Measurements from ENCODE around the gene RNF34.

DNA sequence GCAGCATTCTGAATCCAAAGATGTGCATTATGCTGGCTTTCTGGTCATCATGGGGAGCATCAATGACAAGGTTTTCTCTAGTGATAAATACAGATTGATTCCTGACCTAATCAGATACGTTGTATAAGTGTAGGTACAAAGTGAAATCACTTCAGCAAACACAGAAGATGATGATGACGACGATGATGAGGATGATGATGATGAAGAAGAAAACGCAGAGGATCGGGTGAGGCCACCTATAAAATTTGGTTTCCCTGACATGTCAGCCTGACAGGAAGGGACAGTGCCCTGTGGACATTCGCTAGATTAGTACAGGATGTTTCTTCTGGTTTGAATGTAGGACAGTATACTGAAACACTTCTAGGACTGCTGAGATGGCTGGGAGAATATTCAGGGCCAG is 20.2 kb downstream of the RNF34 start:
- TF ChIP-seq, protein P1, sequence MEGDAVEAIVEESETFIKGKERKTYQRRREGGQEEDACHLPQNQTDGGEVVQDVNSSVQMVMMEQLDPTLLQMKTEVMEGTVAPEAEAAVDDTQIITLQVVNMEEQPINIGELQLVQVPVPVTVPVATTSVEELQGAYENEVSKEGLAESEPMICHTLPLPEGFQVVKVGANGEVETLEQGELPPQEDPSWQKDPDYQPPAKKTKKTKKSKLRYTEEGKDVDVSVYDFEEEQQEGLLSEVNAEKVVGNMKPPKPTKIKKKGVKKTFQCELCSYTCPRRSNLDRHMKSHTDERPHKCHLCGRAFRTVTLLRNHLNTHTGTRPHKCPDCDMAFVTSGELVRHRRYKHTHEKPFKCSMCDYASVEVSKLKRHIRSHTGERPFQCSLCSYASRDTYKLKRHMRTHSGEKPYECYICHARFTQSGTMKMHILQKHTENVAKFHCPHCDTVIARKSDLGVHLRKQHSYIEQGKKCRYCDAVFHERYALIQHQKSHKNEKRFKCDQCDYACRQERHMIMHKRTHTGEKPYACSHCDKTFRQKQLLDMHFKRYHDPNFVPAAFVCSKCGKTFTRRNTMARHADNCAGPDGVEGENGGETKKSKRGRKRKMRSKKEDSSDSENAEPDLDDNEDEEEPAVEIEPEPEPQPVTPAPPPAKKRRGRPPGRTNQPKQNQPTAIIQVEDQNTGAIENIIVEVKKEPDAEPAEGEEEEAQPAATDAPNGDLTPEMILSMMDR (IDR thresholded peaks at IDR 0.05; ENCODE audit: low read depth, low read length) = no peak
- no peak for TF ChIP-seq POLR2A (IDR thresholded peaks at IDR 0.05; ENCODE audit: extremely low read depth, insufficient read length)
- TF ChIP-seq, protein P2, sequence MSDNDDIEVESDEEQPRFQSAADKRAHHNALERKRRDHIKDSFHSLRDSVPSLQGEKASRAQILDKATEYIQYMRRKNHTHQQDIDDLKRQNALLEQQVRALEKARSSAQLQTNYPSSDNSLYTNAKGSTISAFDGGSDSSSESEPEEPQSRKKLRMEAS (IDR thresholded peaks at IDR 0.05; ENCODE audit: low read depth, low read length) = no peak
- no peak for TF ChIP-seq MYC (IDR thresholded peaks at IDR 0.05; ENCODE audit: low read depth, low read length)
